WTC11 (cell line): ENCODE results near the gene CAMK2D.

Experiments used
- CREB1 ChIP-seq: sonication (generic); formaldehyde crosslinking; IDR thresholded peaks from 2 replicates; pipeline ENCODE4 v1.8.0; 2023; ENCODE audit warnings: mild to moderate bottlenecking, missing genetic modification reagents
- ESRRA ChIP-seq: sonication (generic); formaldehyde crosslinking; IDR thresholded peaks from 2 replicates; pipeline ENCODE4 v1.8.1; 2022; ENCODE audit warnings: mild to moderate bottlenecking, missing genetic modification reagents, borderline replicate concordance
- HMGA2 ChIP-seq: fragments of 250-450 bp; sonication (Bioruptor Pico); IDR thresholded peaks from 2 replicates; pipeline ENCODE4 v1.4.0; 2021; ENCODE audit warnings: mild to moderate bottlenecking, moderate library complexity
- JAZF1 ChIP-seq: fragments of 250-450 bp; sonication (Bioruptor Pico); IDR thresholded peaks from 2 replicates; pipeline ENCODE4 v1.9.0; 2021; ENCODE audit warnings: moderate library complexity, mild to moderate bottlenecking, inconsistent platforms
- JUN ChIP-seq: sonication (generic); formaldehyde crosslinking; IDR thresholded peaks from 2 replicates; pipeline ENCODE4 v1.8.0; 2023; ENCODE audit warnings: mild to moderate bottlenecking, missing genetic modification reagents
- TCF7 ChIP-seq: sonication (generic); formaldehyde crosslinking; IDR thresholded peaks from 2 replicates; pipeline ENCODE4 v1.8.0; 2022; ENCODE audit warnings: mild to moderate bottlenecking, low read depth, missing genetic modification reagents, moderate library complexity
- TEAD4 ChIP-seq: sonication (generic); formaldehyde crosslinking; IDR thresholded peaks from 2 replicates; pipeline ENCODE4 v1.8.0; 2022; ENCODE audit warnings: mild to moderate bottlenecking, missing genetic modification reagents
- TF ChIP-seq, protein P1 (sequence below): sonication (generic); formaldehyde crosslinking; conservative IDR thresholded peaks from 2 replicates; pipeline ENCODE4 v1.8.1; 2023; ENCODE audit warnings: mild to moderate bottlenecking, low read depth, missing genetic modification reagents, moderate library complexity
- TF ChIP-seq, protein P2 (sequence below): fragments of 200-600 bp; IDR thresholded peaks from 2 replicates; pipeline ENCODE4 v1.8.0; 2022; ENCODE audit warnings: antibody characterized with exemption
- TF ChIP-seq, protein P3 (sequence below): sonication (generic); formaldehyde crosslinking; IDR thresholded peaks from 2 replicates; pipeline ENCODE4 v1.8.0; 2023; ENCODE audit warnings: missing genetic modification reagents, mild to moderate bottlenecking, borderline replicate concordance
- TF ChIP-seq, protein P4 (sequence below): sonication (generic); formaldehyde crosslinking; IDR thresholded peaks from 2 replicates; pipeline ENCODE4 v1.8.1; 2023; ENCODE audit warnings: mild to moderate bottlenecking, missing genetic modification reagents, moderate library complexity

DNA sequence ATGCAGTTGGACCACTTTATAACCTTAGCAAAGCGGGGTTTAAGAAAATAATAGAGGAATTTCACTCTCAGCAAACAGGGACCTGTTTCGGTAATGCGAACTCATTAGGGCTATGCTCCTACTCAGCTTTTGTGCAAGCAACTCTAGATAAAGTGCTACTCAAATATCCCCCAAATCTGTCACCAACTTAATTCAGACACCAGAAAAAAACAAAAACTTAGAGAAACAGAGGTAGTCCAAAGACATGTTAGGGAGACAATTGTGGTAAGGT, 123.0 kb downstream of the CAMK2D start:
- TF ChIP-seq, protein P1, sequence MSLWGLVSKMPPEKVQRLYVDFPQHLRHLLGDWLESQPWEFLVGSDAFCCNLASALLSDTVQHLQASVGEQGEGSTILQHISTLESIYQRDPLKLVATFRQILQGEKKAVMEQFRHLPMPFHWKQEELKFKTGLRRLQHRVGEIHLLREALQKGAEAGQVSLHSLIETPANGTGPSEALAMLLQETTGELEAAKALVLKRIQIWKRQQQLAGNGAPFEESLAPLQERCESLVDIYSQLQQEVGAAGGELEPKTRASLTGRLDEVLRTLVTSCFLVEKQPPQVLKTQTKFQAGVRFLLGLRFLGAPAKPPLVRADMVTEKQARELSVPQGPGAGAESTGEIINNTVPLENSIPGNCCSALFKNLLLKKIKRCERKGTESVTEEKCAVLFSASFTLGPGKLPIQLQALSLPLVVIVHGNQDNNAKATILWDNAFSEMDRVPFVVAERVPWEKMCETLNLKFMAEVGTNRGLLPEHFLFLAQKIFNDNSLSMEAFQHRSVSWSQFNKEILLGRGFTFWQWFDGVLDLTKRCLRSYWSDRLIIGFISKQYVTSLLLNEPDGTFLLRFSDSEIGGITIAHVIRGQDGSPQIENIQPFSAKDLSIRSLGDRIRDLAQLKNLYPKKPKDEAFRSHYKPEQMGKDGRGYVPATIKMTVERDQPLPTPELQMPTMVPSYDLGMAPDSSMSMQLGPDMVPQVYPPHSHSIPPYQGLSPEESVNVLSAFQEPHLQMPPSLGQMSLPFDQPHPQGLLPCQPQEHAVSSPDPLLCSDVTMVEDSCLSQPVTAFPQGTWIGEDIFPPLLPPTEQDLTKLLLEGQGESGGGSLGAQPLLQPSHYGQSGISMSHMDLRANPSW (CRISPR knock-in tag) = no peak
- TF ChIP-seq, protein P2, sequence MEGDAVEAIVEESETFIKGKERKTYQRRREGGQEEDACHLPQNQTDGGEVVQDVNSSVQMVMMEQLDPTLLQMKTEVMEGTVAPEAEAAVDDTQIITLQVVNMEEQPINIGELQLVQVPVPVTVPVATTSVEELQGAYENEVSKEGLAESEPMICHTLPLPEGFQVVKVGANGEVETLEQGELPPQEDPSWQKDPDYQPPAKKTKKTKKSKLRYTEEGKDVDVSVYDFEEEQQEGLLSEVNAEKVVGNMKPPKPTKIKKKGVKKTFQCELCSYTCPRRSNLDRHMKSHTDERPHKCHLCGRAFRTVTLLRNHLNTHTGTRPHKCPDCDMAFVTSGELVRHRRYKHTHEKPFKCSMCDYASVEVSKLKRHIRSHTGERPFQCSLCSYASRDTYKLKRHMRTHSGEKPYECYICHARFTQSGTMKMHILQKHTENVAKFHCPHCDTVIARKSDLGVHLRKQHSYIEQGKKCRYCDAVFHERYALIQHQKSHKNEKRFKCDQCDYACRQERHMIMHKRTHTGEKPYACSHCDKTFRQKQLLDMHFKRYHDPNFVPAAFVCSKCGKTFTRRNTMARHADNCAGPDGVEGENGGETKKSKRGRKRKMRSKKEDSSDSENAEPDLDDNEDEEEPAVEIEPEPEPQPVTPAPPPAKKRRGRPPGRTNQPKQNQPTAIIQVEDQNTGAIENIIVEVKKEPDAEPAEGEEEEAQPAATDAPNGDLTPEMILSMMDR = no peak
- TF ChIP-seq, protein P3, sequence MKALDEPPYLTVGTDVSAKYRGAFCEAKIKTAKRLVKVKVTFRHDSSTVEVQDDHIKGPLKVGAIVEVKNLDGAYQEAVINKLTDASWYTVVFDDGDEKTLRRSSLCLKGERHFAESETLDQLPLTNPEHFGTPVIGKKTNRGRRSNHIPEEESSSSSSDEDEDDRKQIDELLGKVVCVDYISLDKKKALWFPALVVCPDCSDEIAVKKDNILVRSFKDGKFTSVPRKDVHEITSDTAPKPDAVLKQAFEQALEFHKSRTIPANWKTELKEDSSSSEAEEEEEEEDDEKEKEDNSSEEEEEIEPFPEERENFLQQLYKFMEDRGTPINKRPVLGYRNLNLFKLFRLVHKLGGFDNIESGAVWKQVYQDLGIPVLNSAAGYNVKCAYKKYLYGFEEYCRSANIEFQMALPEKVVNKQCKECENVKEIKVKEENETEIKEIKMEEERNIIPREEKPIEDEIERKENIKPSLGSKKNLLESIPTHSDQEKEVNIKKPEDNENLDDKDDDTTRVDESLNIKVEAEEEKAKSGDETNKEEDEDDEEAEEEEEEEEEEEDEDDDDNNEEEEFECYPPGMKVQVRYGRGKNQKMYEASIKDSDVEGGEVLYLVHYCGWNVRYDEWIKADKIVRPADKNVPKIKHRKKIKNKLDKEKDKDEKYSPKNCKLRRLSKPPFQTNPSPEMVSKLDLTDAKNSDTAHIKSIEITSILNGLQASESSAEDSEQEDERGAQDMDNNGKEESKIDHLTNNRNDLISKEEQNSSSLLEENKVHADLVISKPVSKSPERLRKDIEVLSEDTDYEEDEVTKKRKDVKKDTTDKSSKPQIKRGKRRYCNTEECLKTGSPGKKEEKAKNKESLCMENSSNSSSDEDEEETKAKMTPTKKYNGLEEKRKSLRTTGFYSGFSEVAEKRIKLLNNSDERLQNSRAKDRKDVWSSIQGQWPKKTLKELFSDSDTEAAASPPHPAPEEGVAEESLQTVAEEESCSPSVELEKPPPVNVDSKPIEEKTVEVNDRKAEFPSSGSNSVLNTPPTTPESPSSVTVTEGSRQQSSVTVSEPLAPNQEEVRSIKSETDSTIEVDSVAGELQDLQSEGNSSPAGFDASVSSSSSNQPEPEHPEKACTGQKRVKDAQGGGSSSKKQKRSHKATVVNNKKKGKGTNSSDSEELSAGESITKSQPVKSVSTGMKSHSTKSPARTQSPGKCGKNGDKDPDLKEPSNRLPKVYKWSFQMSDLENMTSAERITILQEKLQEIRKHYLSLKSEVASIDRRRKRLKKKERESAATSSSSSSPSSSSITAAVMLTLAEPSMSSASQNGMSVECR (CRISPR knock-in tag) = no peak
- TF ChIP-seq, protein P4, sequence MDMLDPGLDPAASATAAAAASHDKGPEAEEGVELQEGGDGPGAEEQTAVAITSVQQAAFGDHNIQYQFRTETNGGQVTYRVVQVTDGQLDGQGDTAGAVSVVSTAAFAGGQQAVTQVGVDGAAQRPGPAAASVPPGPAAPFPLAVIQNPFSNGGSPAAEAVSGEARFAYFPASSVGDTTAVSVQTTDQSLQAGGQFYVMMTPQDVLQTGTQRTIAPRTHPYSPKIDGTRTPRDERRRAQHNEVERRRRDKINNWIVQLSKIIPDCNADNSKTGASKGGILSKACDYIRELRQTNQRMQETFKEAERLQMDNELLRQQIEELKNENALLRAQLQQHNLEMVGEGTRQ (CRISPR knock-in tag) = no peak
- no peak for TF ChIP-seq JUN (CRISPR knock-in tag)
- no peak for TF ChIP-seq JAZF1 (CRISPR knock-in tag)
- no peak for TF ChIP-seq TCF7
- TF ChIP-seq CREB1 (CRISPR knock-in tag) = no peak
- no peak for TF ChIP-seq HMGA2 (CRISPR knock-in tag)
- TF ChIP-seq ESRRA (CRISPR knock-in tag) = no peak
- no peak for TF ChIP-seq TEAD4 (CRISPR knock-in tag)
